SIG-M5 treated with dmso at 0.1 percent for 504 hours (cell line): ENCODE measurements around the gene TNFRSF19.
"Not testable (repeated sequence)": the region's sequence is repeated elsewhere in the genome, so short reads cannot be mapped to it uniquely, and the experiment has no call there.

Experiments
- DNase-seq: peaks from one replicate; lab custom pipeline; 2025; ENCODE audit not compliant: unreplicated experiment; lab: John Stamatoyannopoulos, UW

Gene TNFRSF19

GRCh38 chr13:23652909-23653726 lies 82.9 kb downstream of the TNFRSF19 start:
- DNase-seq: no peak

DNA sequence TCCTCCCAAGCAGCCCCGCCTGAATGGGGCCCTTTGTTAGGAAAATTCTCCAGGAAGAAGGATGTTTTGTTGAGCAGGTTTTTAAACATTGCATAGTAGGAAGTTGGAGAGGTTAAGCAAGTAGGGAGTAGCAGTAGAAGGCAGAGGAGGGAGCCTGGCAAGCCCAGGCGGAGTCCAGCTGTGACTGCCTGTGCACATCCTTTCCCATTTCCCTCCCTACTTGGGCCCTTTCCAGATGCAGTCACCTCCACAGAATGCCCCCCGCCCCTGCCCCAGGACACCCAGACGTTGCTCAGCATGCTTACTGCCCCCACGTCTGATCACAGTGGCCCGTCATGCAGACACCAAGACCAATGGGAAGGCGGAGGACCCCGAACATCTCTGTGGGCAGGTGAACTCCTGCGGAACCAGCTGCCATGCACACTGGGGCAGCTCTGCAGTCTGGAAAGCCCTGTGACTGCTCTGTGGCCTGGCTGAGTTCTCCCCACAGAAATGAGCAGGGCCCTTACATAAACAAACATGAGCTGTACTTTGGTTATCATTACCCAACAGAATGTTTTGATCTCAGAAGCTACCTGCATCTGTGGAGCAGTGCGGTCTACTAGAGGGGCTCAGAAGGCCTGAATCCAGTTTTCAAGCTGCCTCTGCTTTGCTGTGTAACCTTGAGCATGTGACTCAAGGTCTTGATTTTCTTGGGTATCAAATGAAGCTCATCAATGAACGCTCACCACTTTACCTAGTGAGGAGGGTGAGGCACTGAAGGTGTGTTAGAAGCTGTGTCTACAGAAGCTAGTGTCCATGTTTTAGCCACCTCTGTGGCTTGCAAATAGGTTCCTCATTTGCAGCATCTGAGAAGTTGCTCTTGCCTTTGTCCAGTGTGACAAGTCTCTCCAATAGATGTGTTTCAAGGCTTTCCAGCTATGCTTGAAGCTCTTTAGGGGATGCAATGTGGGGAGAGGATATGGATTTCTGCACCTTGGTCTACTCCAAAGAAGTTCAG lies 84.2 kb downstream of the TNFRSF19 start:
- DNase-seq: no peak

- no peak for DNase-seq
Observed at GRCh38 chr13:23655321-23655720, 85.1 kb downstream of the TNFRSF19 start.

DNA sequence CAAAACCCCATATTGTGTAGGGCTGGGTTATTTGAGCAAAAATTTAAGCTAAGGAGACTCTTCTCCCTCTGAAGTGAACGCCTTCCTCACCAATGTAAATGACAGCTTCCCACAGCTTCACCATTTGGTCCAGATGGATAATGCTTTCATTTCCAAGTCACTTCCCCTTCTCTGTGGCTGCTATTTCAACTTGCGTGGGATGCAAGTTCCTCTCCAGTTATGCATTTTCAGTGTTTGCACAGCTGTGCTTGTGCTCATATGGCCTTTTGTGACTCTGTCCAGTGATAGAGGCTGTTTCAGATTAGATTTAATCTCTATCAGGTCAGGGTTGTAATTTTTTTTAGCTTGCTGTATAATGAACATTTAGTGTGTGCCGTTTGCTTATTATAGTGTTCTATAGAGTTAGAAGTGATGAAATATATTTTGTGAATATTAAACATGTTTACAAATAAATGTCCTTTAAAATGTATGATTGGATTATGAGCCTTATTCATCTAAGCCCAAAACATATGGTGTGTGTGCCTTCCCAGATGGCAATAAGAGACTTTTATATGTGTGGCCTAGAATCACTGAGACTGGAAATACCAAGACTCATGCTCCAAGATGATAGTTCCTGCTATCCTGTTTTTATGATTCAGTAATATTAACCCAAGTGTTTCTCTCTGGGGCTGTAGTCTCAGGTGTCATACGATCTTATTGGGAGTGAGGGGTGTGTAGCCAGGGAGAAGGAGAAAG lies 86.6 kb downstream of the TNFRSF19 start:
- DNase-seq: peak; percentile 65

DNA sequence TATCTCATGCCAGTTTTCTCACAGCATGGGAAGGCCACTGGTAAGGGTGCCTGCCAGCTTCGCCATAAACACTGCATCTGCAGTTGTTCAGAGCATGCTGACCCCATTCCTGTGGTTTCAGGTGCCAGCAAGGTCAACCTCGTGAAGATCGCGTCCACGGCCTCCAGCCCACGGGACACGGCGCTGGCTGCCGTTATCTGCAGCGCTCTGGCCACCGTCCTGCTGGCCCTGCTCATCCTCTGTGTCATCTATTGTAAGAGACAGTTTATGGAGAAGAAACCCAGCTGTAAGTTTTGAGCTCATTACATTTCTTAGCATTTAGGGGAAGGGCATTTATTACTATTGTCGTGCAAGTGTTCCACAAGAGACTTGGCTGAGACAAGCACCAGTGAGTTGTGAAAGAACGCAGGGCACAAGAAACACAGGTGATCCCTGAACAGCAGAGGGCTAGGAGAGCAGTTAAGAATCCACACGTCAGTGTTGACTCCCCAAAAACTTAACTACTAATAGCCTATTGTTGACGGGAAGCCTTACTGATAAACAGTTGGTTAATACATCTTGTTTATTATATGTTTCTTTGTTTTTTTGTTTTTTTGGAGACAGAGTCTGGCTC lies 88.8 kb downstream of the TNFRSF19 start:
- DNase-seq: no peak

- no peak for DNase-seq
Observed at GRCh38 chr13:23660249-23660648, 90.0 kb downstream of the TNFRSF19 start.

DNA sequence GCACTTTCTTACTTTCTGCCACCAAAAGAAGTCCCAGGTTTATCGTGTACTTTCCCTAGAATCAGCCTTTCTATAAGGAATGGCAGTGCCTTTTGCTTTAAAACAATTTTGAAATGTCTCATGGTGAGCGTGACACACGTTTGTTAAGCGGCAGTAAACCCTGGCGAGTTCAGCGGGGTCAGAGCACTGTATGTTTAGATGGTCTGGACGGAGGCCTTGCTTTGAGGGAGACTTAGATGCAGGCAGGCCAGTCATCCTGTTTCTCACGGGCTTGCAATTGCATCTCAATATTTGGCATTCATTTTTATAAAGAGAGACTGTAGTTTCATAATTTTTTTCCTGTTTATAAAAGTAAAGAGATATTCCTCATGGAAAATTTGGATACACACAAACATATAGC lies 96.4 kb downstream of the TNFRSF19 start:
- no peak for DNase-seq

- DNase-seq: no peak
Observed at GRCh38 chr13:23667750-23668149, 97.5 kb downstream of the TNFRSF19 start.

DNA sequence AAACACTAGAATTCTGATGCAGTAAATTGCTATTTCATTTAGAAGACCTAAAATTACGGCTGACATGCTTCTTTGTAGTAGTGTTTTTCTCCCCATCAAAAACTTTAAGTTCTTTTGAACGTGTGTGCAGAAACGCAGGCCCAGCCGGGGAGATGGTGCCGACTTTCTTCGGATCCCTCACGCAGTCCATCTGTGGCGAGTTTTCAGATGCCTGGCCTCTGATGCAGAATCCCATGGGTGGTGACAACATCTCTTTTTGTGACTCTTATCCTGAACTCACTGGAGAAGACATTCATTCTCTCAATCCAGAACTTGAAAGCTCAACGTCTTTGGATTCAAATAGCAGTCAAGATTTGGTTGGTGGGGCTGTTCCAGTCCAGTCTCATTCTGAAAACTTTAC lies 98.3 kb downstream of the TNFRSF19 start:
- DNase-seq: no peak

DNA sequence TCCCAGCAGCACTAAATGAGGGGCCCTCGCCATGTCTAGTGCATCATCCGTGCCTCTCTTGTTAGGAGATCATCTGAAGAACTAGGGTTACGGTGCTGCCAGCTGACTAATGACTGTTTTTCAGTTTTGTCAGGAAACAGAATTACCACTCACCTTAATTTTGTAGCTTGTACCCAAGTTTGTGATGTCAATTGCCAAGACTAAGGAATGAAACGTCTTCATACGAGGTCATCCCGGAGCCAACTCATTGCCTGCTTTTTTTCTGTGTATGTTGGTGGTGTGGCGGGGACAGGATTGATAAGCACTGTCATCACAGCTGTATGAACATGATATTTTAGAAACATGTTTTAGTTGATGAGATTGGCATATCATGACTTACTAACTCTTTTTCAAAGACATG lies 100.6 kb downstream of the TNFRSF19 start:
- DNase-seq: no peak

DNA sequence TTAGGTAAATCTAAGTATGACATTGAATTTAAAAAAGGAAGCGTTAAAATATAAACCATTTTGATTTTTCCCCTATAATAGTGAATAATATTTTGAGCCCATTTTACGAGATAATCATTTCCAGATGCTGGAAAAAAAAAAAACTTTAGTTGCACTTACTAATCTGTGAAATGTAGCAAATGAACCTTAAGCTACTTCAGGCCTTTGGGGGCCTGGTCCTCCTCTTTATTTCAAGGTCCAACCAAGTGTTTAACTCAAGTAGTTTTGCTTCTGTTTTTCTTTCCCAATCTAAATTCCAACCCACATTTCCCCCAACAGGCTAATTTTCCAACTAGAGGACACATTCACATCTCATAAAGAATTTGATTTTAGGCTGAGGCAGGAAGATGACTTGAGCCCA lies 101.2 kb downstream of the TNFRSF19 start:
- no peak for DNase-seq

GRCh38 chr13:23671897-23672296 lies 101.7 kb downstream of the TNFRSF19 start:
- DNase-seq: no peak

DNA sequence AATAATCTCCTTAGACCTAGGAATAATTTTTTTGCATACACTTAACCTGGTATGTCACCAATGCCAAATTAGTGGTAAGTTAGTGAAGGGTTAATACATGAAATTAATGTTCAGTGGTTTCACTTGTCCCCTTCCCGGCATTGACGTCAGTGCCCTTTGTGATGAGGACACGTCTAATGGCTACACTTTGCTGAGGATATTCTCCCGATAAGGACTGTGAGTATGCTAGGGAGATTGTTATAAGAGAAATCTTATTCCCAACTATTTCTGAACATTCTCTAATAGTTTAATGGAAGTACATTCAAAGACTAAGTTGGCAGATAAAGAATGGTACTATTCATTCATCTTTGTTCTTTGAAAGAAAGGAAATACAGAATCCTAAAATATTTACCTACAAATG lies 102.4 kb downstream of the TNFRSF19 start:
- no peak for DNase-seq

DNA sequence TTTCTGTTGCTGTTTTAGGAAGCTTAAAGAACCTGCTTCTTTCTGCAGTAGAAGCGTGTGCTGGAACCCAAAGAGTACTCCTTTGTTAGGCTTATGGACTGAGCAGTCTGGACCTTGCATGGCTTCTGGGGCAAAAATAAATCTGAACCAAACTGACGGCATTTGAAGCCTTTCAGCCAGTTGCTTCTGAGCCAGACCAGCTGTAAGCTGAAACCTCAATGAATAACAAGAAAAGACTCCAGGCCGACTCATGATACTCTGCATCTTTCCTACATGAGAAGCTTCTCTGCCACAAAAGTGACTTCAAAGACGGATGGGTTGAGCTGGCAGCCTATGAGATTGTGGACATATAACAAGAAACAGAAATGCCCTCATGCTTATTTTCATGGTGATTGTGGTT lies 103.1 kb downstream of the TNFRSF19 start:
- DNase-seq: no peak

DNA sequence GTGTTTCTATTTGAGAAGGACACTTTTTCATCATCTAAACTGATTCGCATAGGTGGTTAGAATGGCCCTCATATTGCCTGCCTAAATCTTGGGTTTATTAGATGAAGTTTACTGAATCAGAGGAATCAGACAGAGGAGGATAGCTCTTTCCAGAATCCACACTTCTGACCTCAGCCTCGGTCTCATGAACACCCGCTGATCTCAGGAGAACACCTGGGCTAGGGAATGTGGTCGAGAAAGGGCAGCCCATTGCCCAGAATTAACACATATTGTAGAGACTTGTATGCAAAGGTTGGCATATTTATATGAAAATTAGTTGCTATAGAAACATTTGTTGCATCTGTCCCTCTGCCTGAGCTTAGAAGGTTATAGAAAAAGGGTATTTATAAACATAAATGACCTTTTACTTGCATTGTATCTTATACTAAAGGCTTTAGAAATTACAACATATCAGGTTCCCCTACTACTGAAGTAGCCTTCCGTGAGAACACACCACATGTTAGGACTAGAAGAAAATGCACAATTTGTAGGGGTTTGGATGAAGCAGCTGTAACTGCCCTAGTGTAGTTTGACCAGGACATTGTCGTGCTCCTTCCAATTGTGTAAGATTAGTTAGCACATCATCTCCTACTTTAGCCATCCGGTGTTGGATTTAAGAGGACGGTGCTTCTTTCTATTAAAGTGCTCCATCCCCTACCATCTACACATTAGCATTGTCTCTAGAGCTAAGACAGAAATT lies 103.8 kb downstream of the TNFRSF19 start:
- DNase-seq: no peak

DNA sequence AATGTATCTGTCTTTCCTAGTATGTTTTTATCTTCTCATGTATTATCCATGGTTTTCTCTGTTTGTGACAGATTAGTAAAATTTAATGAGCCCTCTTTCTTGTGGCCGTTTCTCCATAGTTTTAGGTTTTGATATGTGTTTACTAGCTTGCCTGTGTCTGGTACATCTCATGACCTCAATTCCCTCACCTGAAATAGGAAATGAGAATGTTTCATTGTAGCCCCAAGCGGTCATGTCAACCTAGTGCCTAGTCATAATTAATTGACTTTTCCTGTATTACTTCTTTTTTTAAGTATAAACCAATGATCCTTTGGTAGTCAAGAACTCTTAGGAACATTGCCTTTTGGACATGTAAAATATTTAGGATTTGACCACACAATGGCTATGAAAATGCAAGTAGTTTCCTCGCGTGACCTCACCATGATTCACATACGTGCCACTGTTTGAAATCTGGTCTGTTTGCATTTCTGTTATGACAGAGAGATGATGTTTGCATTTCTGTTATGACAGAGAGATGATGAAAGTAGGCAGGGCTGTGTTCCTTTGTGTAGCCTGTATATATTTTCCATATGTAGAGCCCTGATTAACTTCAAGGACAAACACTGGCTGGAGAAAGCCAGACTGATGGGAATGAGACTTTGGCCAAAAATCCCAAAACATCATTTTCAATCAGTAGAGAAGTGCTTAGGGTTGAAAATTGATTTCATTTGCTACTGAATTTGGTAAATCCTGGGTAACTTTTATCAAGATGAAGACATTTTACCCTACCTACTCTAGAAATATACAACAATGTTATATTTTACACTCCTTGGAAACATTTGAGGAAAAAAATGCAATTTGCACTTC lies 104.8 kb downstream of the TNFRSF19 start:
- no peak for DNase-seq

DNA sequence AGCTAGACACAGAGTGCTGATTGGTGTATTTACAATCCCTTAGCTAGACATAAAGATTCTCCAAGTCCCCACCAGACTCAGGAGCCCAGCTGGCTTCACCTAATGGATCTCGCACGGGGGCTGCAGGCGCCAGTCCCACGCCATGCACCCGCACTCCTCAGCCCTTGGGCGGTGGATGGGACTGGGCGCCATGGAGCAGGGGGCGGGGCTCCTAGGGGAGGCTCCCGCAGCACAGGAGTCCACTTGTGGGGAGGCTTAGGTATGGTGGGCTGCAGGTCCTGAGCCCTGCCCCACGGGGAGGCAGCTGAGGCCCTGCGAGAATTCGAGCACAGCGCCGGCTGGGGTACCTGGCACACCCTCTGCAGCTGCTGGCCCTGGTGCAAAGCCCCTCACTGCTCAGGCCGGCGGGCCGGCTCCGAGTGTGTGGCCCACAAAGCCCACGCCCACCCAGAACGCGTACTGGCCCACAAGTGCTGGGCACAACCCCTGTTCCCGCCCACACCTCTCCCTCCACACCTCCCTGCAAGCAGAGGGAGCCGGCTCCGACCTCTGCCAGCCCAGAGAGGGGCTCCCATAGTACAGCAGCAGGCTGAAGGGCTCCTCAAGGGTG lies 107.6 kb downstream of the TNFRSF19 start:
- not testable (repeated sequence) for DNase-seq

DNA sequence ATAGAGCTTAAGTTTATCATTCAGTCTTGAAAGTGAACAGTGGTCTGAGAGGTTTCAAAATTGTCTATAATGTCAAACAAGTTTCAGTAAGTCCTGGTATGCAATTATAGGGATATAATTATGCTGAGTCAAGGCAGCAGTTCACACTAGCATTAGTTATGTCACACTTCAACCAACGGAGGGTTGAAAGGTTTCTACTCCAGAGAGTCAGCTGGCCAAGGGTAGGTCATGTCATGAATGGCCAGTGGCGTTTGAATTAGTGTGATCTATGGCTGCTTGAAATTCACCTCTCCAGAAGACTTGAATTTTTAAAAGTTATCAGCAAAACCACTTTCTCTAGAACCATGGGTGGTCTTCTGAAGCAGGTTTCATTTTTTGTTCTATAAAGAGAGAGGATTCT lies 108.6 kb downstream of the TNFRSF19 start:
- DNase-seq: no peak

DNA sequence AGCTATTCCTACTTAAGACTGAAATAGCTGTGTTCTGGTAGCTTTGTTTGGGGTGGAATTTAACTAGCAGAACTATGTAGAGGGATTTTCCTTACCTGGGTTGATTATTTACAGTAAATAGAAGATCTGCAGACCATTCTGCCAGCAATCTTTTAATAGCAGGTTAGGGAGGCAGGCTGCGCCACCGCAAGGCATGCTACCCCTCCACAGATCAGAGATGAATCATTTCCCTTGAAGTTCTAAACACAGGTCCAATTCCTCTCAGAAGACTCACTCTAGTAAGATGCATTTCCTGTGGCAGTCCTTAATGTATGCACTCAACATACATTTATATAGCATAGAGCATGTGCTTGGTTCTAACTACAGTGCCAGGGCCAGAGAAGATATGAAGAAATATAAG lies 109.0 kb downstream of the TNFRSF19 start:
- no peak for DNase-seq
